Ramos (cell line): ENCODE results near the gene LCLAT1.
"Not testable (repeated sequence)": the region's sequence is repeated elsewhere in the genome, so short reads cannot be mapped to it uniquely, and the experiment has no call there.

Source experiments
- in situ Hi-C: fragments of 300-500 bp; cut with MboI; formaldehyde crosslinking; loops from one replicate; pipeline ENCODE4 v1.14.3; 2022; ENCODE audit warnings: low sequenced_read_pairs; ENCODE audit not compliant: unreplicated experiment

Gene LCLAT1

GRCh38 chr2:30512243-30512886 is 65.3 kb downstream of the LCLAT1 start:
- in situ Hi-C loops: no loop called here

- in situ Hi-C loops: not testable (repeated sequence)
Observed at GRCh38 chr2:30513649-30514048, 66.6 kb downstream of the LCLAT1 start.

GRCh38 chr2:30514134-30514847 is 67.2 kb downstream of the LCLAT1 start:
- in situ Hi-C loops: no loop called here

GRCh38 chr2:30514848-30515435 is 67.9 kb downstream of the LCLAT1 start:
- in situ Hi-C loops: no loop called here

GRCh38 chr2:30516166-30516565 is 69.1 kb downstream of the LCLAT1 start:
- in situ Hi-C loops: no loop called here

- in situ Hi-C loops: no loop called here
Observed at GRCh38 chr2:30519796-30520195, 72.8 kb downstream of the LCLAT1 start.

GRCh38 chr2:30522421-30522820 is 75.4 kb downstream of the LCLAT1 start:
- in situ Hi-C loops: no loop called here

- in situ Hi-C loops: no loop called here
Observed at GRCh38 chr2:30527411-30527810, 80.4 kb downstream of the LCLAT1 start.

- in situ Hi-C loops: no loop called here
Observed at GRCh38 chr2:30527859-30528258, 80.8 kb downstream of the LCLAT1 start.

GRCh38 chr2:30530346-30530745 is 83.3 kb downstream of the LCLAT1 start:
- in situ Hi-C loops: no loop called here

- in situ Hi-C loops: no loop called here
Observed at GRCh38 chr2:30541680-30542079, 94.6 kb downstream of the LCLAT1 start.

GRCh38 chr2:30545875-30546274 is 98.8 kb downstream of the LCLAT1 start:
- in situ Hi-C loops: no loop called here

- in situ Hi-C loops: no loop called here
Observed at GRCh38 chr2:30548386-30548785, 101.3 kb downstream of the LCLAT1 start.

GRCh38 chr2:30549096-30549495 is 102.0 kb downstream of the LCLAT1 start:
- in situ Hi-C loops: no loop called here

GRCh38 chr2:30559544-30560275 is 112.7 kb downstream of the LCLAT1 start:
- in situ Hi-C loops: no loop called here

- in situ Hi-C loops: no loop called here
Observed at GRCh38 chr2:30561349-30561748, 114.3 kb downstream of the LCLAT1 start.

GRCh38 chr2:30565851-30566358 is 118.9 kb downstream of the LCLAT1 start:
- in situ Hi-C loops: no loop called here

GRCh38 chr2:30566631-30567030 is 119.6 kb downstream of the LCLAT1 start:
- in situ Hi-C loops: no loop called here

- in situ Hi-C loops: no loop called here
Observed at GRCh38 chr2:30567317-30567716, 120.3 kb downstream of the LCLAT1 start.

GRCh38 chr2:30569946-30570345 is 122.9 kb downstream of the LCLAT1 start:
- in situ Hi-C loops: no loop called here

GRCh38 chr2:30577151-30577550 is 130.1 kb downstream of the LCLAT1 start:
- in situ Hi-C loops: no loop called here
